ENCODE measurements around the gene SND1. TPM values are rescaled to one million over a fixed set of nuclear protein-coding genes. Genes with fewer than 3 reads are reported as not detected.

The SND1 gene
- total RNA-seq, 1 donor from 2014 or later = 85.9 TPM

DNA sequence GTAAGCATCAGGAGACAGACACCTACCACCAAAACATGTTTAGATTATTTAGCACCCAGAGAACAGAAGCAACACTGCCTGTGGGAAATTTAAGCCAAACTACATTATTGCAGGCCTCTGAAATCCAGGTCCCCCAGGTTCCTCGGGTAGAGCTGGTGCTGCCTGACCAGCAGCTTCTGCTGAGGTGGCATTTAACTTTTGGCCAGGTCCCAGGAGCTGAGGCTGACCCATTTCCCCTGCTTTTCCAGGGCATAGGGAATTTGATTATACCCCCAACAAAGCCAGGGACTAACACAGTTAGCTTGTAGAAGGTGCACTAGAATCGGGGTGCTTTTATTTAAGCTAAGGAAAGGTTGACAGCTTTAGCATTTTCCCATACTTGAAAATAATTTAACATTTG lies 374.6 kb downstream of the SND1 start:
- Histone ChIP-seq H3K27me3 (no peaks in the 10 kb centered on the region), H3K9me3 (no peaks in the 10 kb centered on the region), H3K36me3 (no peaks in the 10 kb centered on the region), H3K4me3 (no peak overlapping the region), H3K27ac (no peak overlapping the region), H3K4me1 (peaks cover 62% of the 10 kb centered on the region)
- intact Hi-C loops (cut with DNase I) = no loop called here
- DNase-seq (ENCODE audit: extremely low spot score in 2 of 2) = no peak
- TF ChIP-seq POLR2AphosphoS5 (IDR thresholded peaks at IDR 0.05; ENCODE audit: insufficient read depth in 1 of 2, low read depth in 1 of 2) (no peak), POLR2A (IDR thresholded peaks at IDR 0.05) (no peak)
- TF ChIP-seq, protein P1, sequence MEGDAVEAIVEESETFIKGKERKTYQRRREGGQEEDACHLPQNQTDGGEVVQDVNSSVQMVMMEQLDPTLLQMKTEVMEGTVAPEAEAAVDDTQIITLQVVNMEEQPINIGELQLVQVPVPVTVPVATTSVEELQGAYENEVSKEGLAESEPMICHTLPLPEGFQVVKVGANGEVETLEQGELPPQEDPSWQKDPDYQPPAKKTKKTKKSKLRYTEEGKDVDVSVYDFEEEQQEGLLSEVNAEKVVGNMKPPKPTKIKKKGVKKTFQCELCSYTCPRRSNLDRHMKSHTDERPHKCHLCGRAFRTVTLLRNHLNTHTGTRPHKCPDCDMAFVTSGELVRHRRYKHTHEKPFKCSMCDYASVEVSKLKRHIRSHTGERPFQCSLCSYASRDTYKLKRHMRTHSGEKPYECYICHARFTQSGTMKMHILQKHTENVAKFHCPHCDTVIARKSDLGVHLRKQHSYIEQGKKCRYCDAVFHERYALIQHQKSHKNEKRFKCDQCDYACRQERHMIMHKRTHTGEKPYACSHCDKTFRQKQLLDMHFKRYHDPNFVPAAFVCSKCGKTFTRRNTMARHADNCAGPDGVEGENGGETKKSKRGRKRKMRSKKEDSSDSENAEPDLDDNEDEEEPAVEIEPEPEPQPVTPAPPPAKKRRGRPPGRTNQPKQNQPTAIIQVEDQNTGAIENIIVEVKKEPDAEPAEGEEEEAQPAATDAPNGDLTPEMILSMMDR (IDR thresholded peaks at IDR 0.05) = no peak

DNA sequence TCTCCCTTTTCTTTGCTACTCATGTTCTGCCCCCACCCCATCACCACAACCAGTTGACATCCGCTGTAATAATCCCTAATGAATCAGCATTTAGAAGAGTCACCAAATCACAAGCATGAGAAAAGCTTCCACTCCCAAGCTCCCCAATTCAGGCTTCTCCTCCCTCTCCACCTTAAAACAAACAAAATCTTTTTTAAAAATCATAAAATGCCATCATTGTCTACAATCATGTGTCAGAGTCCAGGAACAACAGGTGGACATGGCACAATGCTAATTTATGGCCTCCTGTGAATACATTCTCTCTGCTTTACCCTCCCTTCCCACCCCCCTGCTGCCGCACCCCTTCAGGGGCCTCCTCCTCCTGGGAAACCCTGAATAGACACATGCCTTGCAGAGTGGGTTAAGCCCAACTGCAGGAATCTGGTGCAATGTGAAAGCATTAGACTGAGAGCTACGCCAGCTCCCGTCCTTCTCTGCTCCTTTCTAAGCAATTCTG lies 375.5 kb downstream of the SND1 start:
- Histone ChIP-seq H3K27me3 (no peaks in the 10 kb centered on the region), H3K9me3 (no peaks in the 10 kb centered on the region), H3K4me1 (peaks cover 54% of the 10 kb centered on the region), H3K27ac (no peak overlapping the region), H3K4me3 (no peak overlapping the region), H3K36me3 (no peaks in the 10 kb centered on the region)
- intact Hi-C loops (cut with DNase I) = no loop called here
- DNase-seq (ENCODE audit: extremely low spot score in 2 of 2) = no peak
- TF ChIP-seq POLR2A (IDR thresholded peaks at IDR 0.05) = no peak

DNA sequence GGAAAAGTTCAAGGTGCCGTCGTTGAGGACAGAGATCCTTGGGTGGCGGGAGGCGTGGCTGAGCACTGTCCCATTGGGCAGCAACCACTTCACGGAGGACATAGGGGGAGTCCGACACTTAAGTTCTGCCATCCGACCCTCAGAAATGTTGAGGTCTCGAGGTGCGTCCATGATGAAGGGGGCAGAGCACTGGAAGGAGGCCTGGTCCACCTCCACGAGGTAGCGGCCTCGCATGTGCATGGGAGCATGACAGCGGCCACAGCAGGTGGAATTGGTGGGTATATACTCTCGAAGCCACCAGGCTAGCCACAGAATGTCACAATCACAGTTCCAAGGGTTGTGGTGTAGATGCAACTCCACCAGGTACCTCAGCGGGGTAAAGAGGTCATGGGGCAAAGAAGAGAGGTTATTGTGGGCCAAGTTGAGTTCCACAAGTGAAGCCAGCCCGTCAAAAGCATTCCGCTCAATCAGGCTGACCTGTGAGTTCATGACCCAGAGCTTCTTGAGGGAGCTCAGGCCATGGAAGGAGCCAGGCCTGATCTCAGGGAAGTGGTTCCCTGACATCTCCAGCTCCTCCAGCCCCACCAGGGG lies 377.5 kb downstream of the SND1 start:
- intact Hi-C loops (cut with DNase I) = no loop called here
- H3K9me3 ChIP-seq = no peaks in the 10 kb centered on the region
- H3K4me1 ChIP-seq = peaks cover 42% of the 10 kb centered on the region
- no peaks in the 10 kb centered on the region for H3K36me3 ChIP-seq
- H3K27ac ChIP-seq = no peak overlapping the region
- H3K27me3 ChIP-seq = no peaks in the 10 kb centered on the region
- no peak for DNase-seq (ENCODE audit: extremely low spot score in 2 of 2)
- H3K4me3 ChIP-seq = no peak overlapping the region
- TF ChIP-seq, protein P1 (IDR thresholded peaks at IDR 0.05) = no peak
- TF ChIP-seq POLR2A (IDR thresholded peaks at IDR 0.05) = no peak
- no peak for TF ChIP-seq POLR2AphosphoS5 (IDR thresholded peaks at IDR 0.05; ENCODE audit: insufficient read depth in 1 of 2, low read depth in 1 of 2)

DNA sequence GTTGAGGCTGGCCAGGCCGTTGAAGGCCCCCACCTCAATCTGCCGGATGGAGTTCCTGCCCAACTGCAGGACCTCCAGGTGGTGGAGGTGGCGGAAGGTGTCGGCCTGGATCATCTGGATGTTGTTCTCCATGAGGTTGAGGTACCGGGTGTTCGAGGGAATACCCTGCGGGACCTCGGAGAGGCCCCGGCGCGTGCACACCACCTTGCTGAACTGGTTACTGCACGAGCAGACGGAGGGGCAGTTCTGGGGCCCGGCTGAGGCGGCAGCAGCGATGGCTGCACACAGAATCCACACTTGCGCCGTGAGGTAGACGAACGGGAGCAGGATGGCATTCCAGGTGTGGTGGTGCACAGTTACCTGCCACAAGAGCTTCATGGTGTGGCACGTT lies 378.3 kb downstream of the SND1 start:
- no peak for DNase-seq (ENCODE audit: extremely low spot score in 2 of 2)
- Histone ChIP-seq H3K9me3 (no peaks in the 10 kb centered on the region), H3K27ac (no peak overlapping the region), H3K4me3 (peak overlapping the region; percentile 52 to 58), H3K4me1 (peaks cover 42% of the 10 kb centered on the region), H3K27me3 (no peaks in the 10 kb centered on the region), H3K36me3 (no peaks in the 10 kb centered on the region)
- intact Hi-C loops (cut with DNase I) = no loop called here
- TF ChIP-seq, protein P1 (IDR thresholded peaks at IDR 0.05) = no peak
- TF ChIP-seq POLR2AphosphoS5 (IDR thresholded peaks at IDR 0.05; ENCODE audit: insufficient read depth in 1 of 2, low read depth in 1 of 2) (no peak), POLR2A (IDR thresholded peaks at IDR 0.05) (no peak)

DNA sequence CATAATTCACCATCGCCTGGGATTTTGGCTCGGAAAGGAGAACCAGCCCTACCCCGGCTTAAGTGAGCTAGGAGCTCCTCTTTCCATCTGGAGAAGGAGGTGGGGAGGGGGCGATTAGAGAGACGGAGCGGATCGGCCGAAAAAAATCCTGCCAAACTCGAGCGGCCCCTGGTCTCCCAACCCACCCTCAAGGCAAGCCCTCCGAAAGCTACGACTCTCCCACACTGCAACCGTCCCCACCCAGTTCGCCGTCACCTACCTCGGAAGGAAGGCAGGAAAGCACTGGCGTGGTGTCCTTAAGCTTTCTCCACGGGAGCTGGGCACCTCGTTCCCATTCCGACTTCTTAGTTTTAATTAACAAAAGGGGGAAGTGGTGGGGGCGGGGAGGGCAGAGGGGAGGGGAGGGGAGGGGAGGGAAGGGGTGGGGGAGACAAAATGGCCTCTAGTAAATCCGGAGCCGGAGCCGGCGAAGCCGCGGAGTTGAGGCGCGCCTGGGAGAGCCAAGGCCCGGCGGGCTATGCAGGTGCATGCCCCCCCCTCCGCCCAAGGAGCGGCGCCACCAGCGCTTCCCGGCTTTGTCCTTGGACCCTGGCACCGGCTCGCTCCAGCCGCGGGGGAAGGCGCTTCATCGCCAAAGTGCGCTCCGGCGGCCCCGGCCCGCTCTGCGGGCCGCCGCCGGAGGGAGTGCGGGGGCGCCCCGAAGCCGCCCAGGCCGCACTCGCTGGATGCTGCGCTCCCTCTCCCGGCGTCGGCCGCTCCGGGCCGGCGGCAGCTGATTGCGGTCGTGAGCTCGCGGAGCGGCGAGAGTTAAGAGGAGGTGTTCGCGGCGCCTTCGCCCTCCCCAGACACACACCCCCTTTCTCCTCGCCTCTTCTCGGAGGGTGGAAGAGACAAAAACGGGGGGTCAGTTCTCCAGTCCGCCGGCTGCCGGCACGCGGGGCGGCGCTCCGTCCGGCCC lies 378.9 kb downstream of the SND1 start, which contains the start of gene LRRC4:
Gene LRRC4 (minus strand): TSS at position 784 of the 958 bp plus-strand sequence. CDS start 797 bp downstream, outside the sequence.
- no peak for DNase-seq (ENCODE audit: extremely low spot score in 2 of 2)
- no peaks in the 10 kb centered on the region for H3K27me3 ChIP-seq
- H3K36me3 ChIP-seq = no peaks in the 10 kb centered on the region
- intact Hi-C loops (cut with DNase I) = no loop called here
- no peaks in the 10 kb centered on the region for H3K9me3 ChIP-seq
- peak within 1 kb of the TSS; percentile 50 for H3K27ac ChIP-seq
- H3K4me3 ChIP-seq = peak within 1 kb of the TSS; percentile 52 to 58
- TF ChIP-seq POLR2A (IDR thresholded peaks at IDR 0.05) (no peak), POLR2AphosphoS5 (IDR thresholded peaks at IDR 0.05; ENCODE audit: insufficient read depth in 1 of 2, low read depth in 1 of 2) (no peak)
- TF ChIP-seq, protein P1 (IDR thresholded peaks at IDR 0.05) = no peak
- peaks cover 42% of the 10 kb centered on the region for H3K4me1 ChIP-seq

Data from vagina (tissue), 2 donors.